Peyer's patch (tissue), 4 donors: ENCODE data around the gene FXYD1.

Experiments used
- CTCF ChIP-seq, 6 experiments: fragments of 450-650 bp in 4 of 6; fragments of 200-600 bp in 2 of 6; sonication (generic) in 1 of 6; IDR thresholded peaks; one replicate each; pipeline ENCODE4 v1.5.1; 2017 to 2019; ENCODE audit warnings: antibody characterized with exemption in 6 of 6, mild to moderate bottlenecking in 3 of 6, moderate library complexity in 1 of 6
- POLR2A ChIP-seq, 2 donors: fragments of 450-650 bp; IDR thresholded peaks; one replicate each; pipeline ENCODE4 v1.5.1; 2017; ENCODE audit warnings: antibody characterized with exemption in 2 of 2, mild to moderate bottlenecking in 2 of 2, moderate library complexity in 2 of 2

- TF ChIP-seq CTCF (IDR thresholded peaks at IDR 0.05), result no peak
- peak; percentile 60 to 91 for TF ChIP-seq POLR2A (IDR thresholded peaks at IDR 0.05)
Measured at GRCh38 chr19:35124098-35125060, 14.2 kb upstream of the FXYD1 start.
